ENCODE measurements around the gene EHBP1. TPM values are rescaled to one million over a fixed set of nuclear protein-coding genes. Genes with fewer than 3 reads are reported as not detected.

EHBP1 gene
- total and polyA plus RNA-seq, 8 donors: 10.2 to 142 (median 37.9) TPM

DNA sequence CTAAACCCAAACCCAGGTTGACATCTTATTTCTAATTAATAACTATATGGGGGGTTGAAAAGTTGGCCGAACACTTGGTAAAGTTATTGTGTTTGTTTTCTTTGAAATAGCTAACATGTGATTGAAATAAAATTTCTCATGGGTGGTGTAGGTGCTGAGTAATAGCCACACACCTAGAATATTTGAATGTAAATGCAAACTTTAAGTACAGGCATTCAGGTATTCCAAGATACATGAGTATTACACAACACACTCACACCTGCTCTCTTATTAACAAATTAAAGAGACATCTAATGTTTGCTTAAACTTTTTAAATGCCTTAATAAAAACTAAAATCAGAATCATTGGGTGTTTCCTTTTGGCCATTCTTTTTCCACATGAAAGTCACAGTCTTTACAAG is 165.5 kb downstream of the EHBP1 start:
- peaks cover 11 to 64% (median 31%) of the 10 kb centered on the region in 4 donors for H3K36me3 ChIP-seq
- no peak overlapping the region for H3K27ac ChIP-seq
- intact Hi-C loops (cut with DNase I; ENCODE audit: low total_unique reads): no loop called here
- H3K27me3 ChIP-seq: no peaks in the 10 kb centered on the region
- no peaks in the 10 kb centered on the region for H3K4me1 ChIP-seq
- no peak for DNase-seq
- TF ChIP-seq, protein P1, sequence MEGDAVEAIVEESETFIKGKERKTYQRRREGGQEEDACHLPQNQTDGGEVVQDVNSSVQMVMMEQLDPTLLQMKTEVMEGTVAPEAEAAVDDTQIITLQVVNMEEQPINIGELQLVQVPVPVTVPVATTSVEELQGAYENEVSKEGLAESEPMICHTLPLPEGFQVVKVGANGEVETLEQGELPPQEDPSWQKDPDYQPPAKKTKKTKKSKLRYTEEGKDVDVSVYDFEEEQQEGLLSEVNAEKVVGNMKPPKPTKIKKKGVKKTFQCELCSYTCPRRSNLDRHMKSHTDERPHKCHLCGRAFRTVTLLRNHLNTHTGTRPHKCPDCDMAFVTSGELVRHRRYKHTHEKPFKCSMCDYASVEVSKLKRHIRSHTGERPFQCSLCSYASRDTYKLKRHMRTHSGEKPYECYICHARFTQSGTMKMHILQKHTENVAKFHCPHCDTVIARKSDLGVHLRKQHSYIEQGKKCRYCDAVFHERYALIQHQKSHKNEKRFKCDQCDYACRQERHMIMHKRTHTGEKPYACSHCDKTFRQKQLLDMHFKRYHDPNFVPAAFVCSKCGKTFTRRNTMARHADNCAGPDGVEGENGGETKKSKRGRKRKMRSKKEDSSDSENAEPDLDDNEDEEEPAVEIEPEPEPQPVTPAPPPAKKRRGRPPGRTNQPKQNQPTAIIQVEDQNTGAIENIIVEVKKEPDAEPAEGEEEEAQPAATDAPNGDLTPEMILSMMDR (IDR thresholded peaks at IDR 0.05): no peak
- TF ChIP-seq EP300 (IDR thresholded peaks at IDR 0.05) (no peak), POLR2A (IDR thresholded peaks at IDR 0.05) (no peak)
- 93 to 100% (median 95%) methylated on average over 1 of the region's 1 CpG for WGBS, 5 donors
- H3K9me3 ChIP-seq: peaks cover 0 to 15% (median 7%) of the 10 kb centered on the region in 4 donors
- H3K4me3 ChIP-seq: no peak overlapping the region

DNA sequence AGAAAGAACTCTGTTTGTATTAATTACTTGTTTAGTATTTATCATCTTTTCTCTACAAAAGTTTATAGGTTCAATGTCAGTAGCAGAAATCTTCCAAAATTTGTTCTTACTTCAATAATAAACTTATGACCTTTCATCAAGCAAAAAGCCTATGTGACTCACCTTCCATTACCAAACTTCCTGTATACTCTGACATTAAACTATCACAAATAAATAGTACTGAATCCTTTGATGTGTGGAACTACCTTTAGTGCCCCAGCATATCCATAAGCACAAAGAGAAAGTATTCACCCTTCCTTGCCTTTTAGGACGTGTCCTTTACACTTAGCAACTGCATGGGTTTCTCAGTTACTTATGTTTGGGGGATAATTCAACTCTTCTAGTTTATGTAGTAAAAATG is 166.0 kb downstream of the EHBP1 start:
- H3K9me3 ChIP-seq: peaks cover 0 to 15% (median 7%) of the 10 kb centered on the region in 4 donors
- H3K36me3 ChIP-seq: peaks cover 12 to 64% (median 32%) of the 10 kb centered on the region in 4 donors
- no peak overlapping the region for H3K27ac ChIP-seq
- no peak for DNase-seq
- intact Hi-C loops (cut with DNase I; ENCODE audit: low total_unique reads): no loop called here
- H3K27me3 ChIP-seq: no peaks in the 10 kb centered on the region
- H3K4me3 ChIP-seq: no peak overlapping the region
- no peaks in the 10 kb centered on the region for H3K4me1 ChIP-seq
- TF ChIP-seq, protein P1 (IDR thresholded peaks at IDR 0.05): no peak
- TF ChIP-seq POLR2AphosphoS5 (IDR thresholded peaks at IDR 0.05) (no peak), EP300 (IDR thresholded peaks at IDR 0.05) (no peak), POLR2A (IDR thresholded peaks at IDR 0.05) (no peak)
- 84 to 97% (median 94%) methylated on average over 1 of the region's 1 CpG for WGBS, 5 donors

DNA sequence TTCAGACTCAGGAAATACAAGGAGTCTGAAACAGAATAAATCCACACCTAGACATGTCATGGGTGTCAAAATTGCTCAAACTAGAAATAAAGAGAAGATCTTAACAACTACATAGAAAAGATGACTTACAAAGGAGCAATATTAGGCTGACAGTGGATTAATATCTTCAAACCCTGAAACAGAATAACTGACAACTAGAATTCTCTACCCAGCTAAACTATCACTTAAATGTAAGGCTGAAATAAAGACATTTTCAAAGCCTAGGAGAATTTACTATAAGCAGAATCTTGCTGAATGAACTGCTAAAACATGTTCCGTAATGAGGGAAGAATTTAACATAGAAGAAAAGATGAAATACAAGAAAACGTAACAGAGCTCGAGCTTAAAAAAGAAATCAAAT is 168.1 kb downstream of the EHBP1 start:
- Histone ChIP-seq H3K27me3 (no peaks in the 10 kb centered on the region), H3K27ac (no peak overlapping the region), H3K36me3 (peaks cover 18 to 67% (median 40%) of the 10 kb centered on the region in 4 donors), H3K9me3 (peaks cover 0 to 15% (median 7%) of the 10 kb centered on the region in 4 donors), H3K4me1 (no peaks in the 10 kb centered on the region), H3K4me3 (no peak overlapping the region)
- intact Hi-C loops (cut with DNase I; ENCODE audit: low total_unique reads): no loop called here
- 93 to 100% (median 96%) methylated on average over 3 of the region's 3 CpGs for WGBS, 5 donors
- TF ChIP-seq, protein P1 (IDR thresholded peaks at IDR 0.05): no peak
- TF ChIP-seq POLR2A (IDR thresholded peaks at IDR 0.05) (no peak), POLR2AphosphoS5 (IDR thresholded peaks at IDR 0.05) (no peak), EP300 (IDR thresholded peaks at IDR 0.05) (no peak)
- DNase-seq: no peak

DNA sequence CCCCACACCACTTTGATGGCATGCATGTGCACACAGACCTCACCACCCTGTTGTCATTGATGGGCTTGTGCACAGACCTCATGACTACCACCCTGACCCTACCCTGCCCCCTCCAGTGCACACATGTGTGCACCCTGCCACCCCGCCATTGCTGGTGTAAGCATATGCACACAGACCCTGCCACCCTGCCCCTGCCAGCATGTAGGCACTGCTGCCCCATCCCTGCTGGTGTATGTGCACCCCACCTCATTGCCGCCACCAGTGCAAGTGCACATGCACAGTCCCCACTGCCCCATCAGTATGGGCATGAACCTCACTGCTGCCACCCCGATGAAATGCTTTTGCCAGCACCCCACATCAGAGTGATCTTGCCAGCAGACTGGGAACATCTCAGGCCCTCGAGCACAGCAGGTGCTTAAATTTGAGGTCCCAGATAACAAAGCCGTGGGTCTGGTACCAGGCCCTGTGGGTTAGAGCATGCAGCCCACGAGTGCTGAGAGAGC is 169.4 kb downstream of the EHBP1 start:
- no peak for DNase-seq
- Histone ChIP-seq H3K9me3 (peaks cover 0 to 15% (median 7%) of the 10 kb centered on the region in 4 donors), H3K27ac (no peak overlapping the region), H3K4me3 (no peak overlapping the region), H3K4me1 (no peaks in the 10 kb centered on the region), H3K36me3 (peaks cover 18 to 74% (median 46%) of the 10 kb centered on the region in 4 donors), H3K27me3 (no peaks in the 10 kb centered on the region)
- 94 to 98% (median 96%) methylated on average over 5 to 6 of the region's 6 CpGs for WGBS, 5 donors
- intact Hi-C loops (cut with DNase I; ENCODE audit: low total_unique reads): no loop called here
- TF ChIP-seq POLR2AphosphoS5 (IDR thresholded peaks at IDR 0.05) (no peak), POLR2A (IDR thresholded peaks at IDR 0.05) (no peak), EP300 (IDR thresholded peaks at IDR 0.05) (no peak)
- TF ChIP-seq, protein P1 (IDR thresholded peaks at IDR 0.05): no peak

Data from stomach (tissue), 9 donors.